ENCODE results near the gene GTF2F1. TPM values are rescaled to one million over a fixed set of nuclear protein-coding genes. Genes with fewer than 3 reads are reported as not detected.

GTF2F1 gene
- total RNA-seq, 1 experiment from 2014 or later, result 67.2 TPM

- Histone ChIP-seq H3T11ph (ENCODE audit: low read length) (no peak overlapping the region), H4K20me1 (ENCODE audit: control insufficient read depth, insufficient read depth, insufficient read length) (no peaks in the 10 kb centered on the region), H2AFZ (ENCODE audit: low read length) (no peak overlapping the region), H3K23ac (ENCODE audit: insufficient read length, low read depth, low read length) (no peak overlapping the region), H2BK15ac (ENCODE audit: low read depth, low read length) (no peak overlapping the region), H3K27ac (ENCODE audit: insufficient read length, low read depth, low read length) (no peak overlapping the region), H3K14ac (ENCODE audit: insufficient read depth, low read length) (no peak overlapping the region), H2AK5ac (ENCODE audit: insufficient read length, low read length) (no peak overlapping the region), H3K79me1 (ENCODE audit: insufficient read depth, low read depth, low read length, poor library complexity, severe bottlenecking) (no peaks in the 10 kb centered on the region), H2BK120ac (ENCODE audit: low read depth, low read length, poor library complexity, severe bottlenecking) (no peak overlapping the region), H3K23me2 (ENCODE audit: insufficient read length, low read depth, low read length, poor library complexity, severe bottlenecking) (no peaks in the 10 kb centered on the region), H4K91ac (ENCODE audit: insufficient read length, low read depth, low read length) (no peak overlapping the region), H3K4me1 (ENCODE audit: insufficient read depth, low read length) (no peaks in the 10 kb centered on the region), H3K9ac (ENCODE audit: extremely low read depth, insufficient read length, low read length) (no peak overlapping the region), H2BK5ac (ENCODE audit: insufficient read length, low read length) (no peak overlapping the region), H4K8ac (replicated peaks; ENCODE audit: insufficient read length, low read depth, low read length) (no peak overlapping the region), H2BK20ac (ENCODE audit: low read depth, low read length, poor library complexity, severe bottlenecking) (no peak overlapping the region), H3K4ac (ENCODE audit: low read depth, low read length) (no peak overlapping the region), H3K4me2 (ENCODE audit: insufficient read depth, insufficient read length, low read length) (no peak overlapping the region), H3K56ac (ENCODE audit: insufficient read length, low read depth, low read length) (no peak overlapping the region), H4K5ac (ENCODE audit: insufficient read length, low read depth, low read length) (no peak overlapping the region), H2BK12ac (ENCODE audit: insufficient read length, low read depth, low read length) (no peak overlapping the region), H3K18ac (ENCODE audit: insufficient read length, low read depth, low read length) (no peak overlapping the region), H3K79me2 (ENCODE audit: insufficient read depth, low read length) (no peaks in the 10 kb centered on the region), H3K9me3 (ENCODE audit: control insufficient read depth, low read depth, low read length) (no peaks in the 10 kb centered on the region), H3K27me3 (ENCODE audit: insufficient read depth, low read length) (no peaks in the 10 kb centered on the region)
- TF ChIP-seq CTCF (conservative IDR thresholded peaks at IDR 0.05), result no peak
- no peaks in the 10 kb centered on the region for H3K27me3 Mint-ChIP-seq (ENCODE audit: low read depth)
- peaks cover 9 to 24% of the 10 kb centered on the region in 2 experiments for H3K4me1 Mint-ChIP-seq
- no peak for DNase-seq
- H3K27ac Mint-ChIP-seq, result peak overlapping the region in 2 of 3 experiments; percentile 89 to 91; a peak in 5 of 7 replicates
- H3K4me3 Mint-ChIP-seq, result no peak overlapping the region
- H3K9me3 Mint-ChIP-seq, result peaks cover 4% of the 10 kb centered on the region in 2 experiments; a peak in 4 of 5 replicates
- no CpG with 5 or more reads among the region's 19 CpGs for WGBS (ENCODE audit: extremely low coverage, insufficient read length, low lambda C conversion rate)
- peaks cover 26 to 32% (median 32%) of the 10 kb centered on the region in 3 experiments for H3K36me3 Mint-ChIP-seq (ENCODE audit: insufficient read depth in 1 of 3, low read depth in 3 of 3)
Measured at GRCh38 chr19:6376512-6377190, 16.3 kb downstream of the GTF2F1 start.
